NT2/D1 (cell line): ENCODE measurements around the gene ZFAND2B.
A peak's percentile ranks its signal among the peaks of the same experiment; 100 is the strongest.

Experiments
- DNase-seq: peaks from one replicate; pipeline ENCODE4 v3.0.0-alpha.2; 2011; ENCODE audit warnings: low read depth, low spot score
- H3K27me3 ChIP-seq: 2 replicates; pipeline ENCODE4 v1.6.0; 2011; ENCODE audit warnings: mild to moderate bottlenecking; ENCODE audit not compliant: insufficient read length, insufficient read depth
- H3K36me3 ChIP-seq: 2 replicates; pipeline ENCODE4 v1.6.1; 2011; ENCODE audit warnings: mild to moderate bottlenecking, low read length, mixed read lengths; ENCODE audit not compliant: insufficient read depth, insufficient read length
- H3K4me1 ChIP-seq: 2 replicates; pipeline ENCODE4 v1.5.1; 2011; ENCODE audit not compliant: insufficient read depth, insufficient read length
- H3K4me3 ChIP-seq: 2 replicates; pipeline ENCODE4 v1.5.1; 2011; ENCODE audit warnings: low read depth; ENCODE audit not compliant: insufficient read length
- H3K9ac ChIP-seq: 2 replicates; pipeline ENCODE4 v1.6.0; 2011; ENCODE audit warnings: low read depth; ENCODE audit not compliant: insufficient read length
- H3K9me3 ChIP-seq: 2 replicates; pipeline ENCODE4 v1.5.1; 2011; ENCODE audit warnings: mild to moderate bottlenecking, low read length; ENCODE audit not compliant: insufficient read depth
- SUZ12 ChIP-seq: IDR thresholded peaks from 2 replicates; pipeline ENCODE4 v1.6.1; 2011; ENCODE audit not compliant: insufficient read length, insufficient read depth; ENCODE audit errors: extremely low read depth
- YY1 ChIP-seq: IDR thresholded peaks from 2 replicates; pipeline ENCODE4 v1.6.1; 2011; ENCODE audit not compliant: insufficient read length, insufficient read depth
- ZNF274 ChIP-seq: IDR thresholded peaks from 2 replicates; pipeline ENCODE4 v1.6.1; 2011; ENCODE audit warnings: mild to moderate bottlenecking, low read depth, low read length

Gene ZFAND2B

GRCh38 chr2:219216535-219216915 is 9.9 kb downstream of the ZFAND2B start:
- Histone ChIP-seq H3K4me3 (no peak overlapping the region), H3K36me3 (peaks cover 76% of the 10 kb centered on the region), H3K27me3 (no peaks in the 10 kb centered on the region), H3K9me3 (no peaks in the 10 kb centered on the region), H3K9ac (peak overlapping the region; percentile 36), H3K4me1 (peaks cover 10% of the 10 kb centered on the region)
- DNase-seq, result no peak
- TF ChIP-seq YY1 (no peak), ZNF274 (no peak), SUZ12 (no peak)

GRCh38 chr2:219218217-219218731 is 11.7 kb downstream of the ZFAND2B start:
- no peak for DNase-seq
- Histone ChIP-seq H3K4me1 (peaks cover 10% of the 10 kb centered on the region), H3K9me3 (no peaks in the 10 kb centered on the region), H3K9ac (peak overlapping the region; percentile 88), H3K4me3 (peak overlapping the region; percentile 70), H3K36me3 (peaks cover 78% of the 10 kb centered on the region), H3K27me3 (no peaks in the 10 kb centered on the region)
- TF ChIP-seq ZNF274 (no peak), SUZ12 (no peak), YY1 (no peak)

- no peaks in the 10 kb centered on the region for H3K27me3 ChIP-seq
- peaks cover 78% of the 10 kb centered on the region for H3K36me3 ChIP-seq
- peaks cover 10% of the 10 kb centered on the region for H3K4me1 ChIP-seq
- peak within 1 kb of the TSS; percentile 88 for H3K9ac ChIP-seq
- no peaks in the 10 kb centered on the region for H3K9me3 ChIP-seq
- DNase-seq, result peak; percentile 81
- no peak for TF ChIP-seq YY1
- no peak for TF ChIP-seq ZNF274
- no peak for TF ChIP-seq SUZ12
- peak within 1 kb of the TSS; percentile 70 for H3K4me3 ChIP-seq
These were observed 12.4 kb downstream of the ZFAND2B start, which contains the start of gene ABCB6 for GRCh38 chr2:219218732-219219701. Gene ABCB6 (minus strand): TSS chr2:219218958. CDS start chr2:219218673, 285 bp downstream.

- H3K4me1 ChIP-seq, result peaks cover 10% of the 10 kb centered on the region
- no peak for TF ChIP-seq ZNF274
- TF ChIP-seq SUZ12, result no peak
- no peak for TF ChIP-seq YY1
- no peak overlapping the region for H3K9ac ChIP-seq
- H3K27me3 ChIP-seq, result no peaks in the 10 kb centered on the region
- DNase-seq, result no peak
- peaks cover 78% of the 10 kb centered on the region for H3K36me3 ChIP-seq
- H3K9me3 ChIP-seq, result no peaks in the 10 kb centered on the region
- H3K4me3 ChIP-seq, result no peak overlapping the region
These were observed 13.4 kb downstream of the ZFAND2B start for GRCh38 chr2:219219784-219220532.

GRCh38 chr2:219220652-219221402 is 14.2 kb downstream of the ZFAND2B start:
- Histone ChIP-seq H3K27me3 (no peaks in the 10 kb centered on the region), H3K4me1 (peaks cover 10% of the 10 kb centered on the region), H3K9ac (no peak overlapping the region), H3K9me3 (no peaks in the 10 kb centered on the region), H3K36me3 (peaks cover 78% of the 10 kb centered on the region), H3K4me3 (no peak overlapping the region)
- no peak for TF ChIP-seq ZNF274
- no peak for TF ChIP-seq YY1
- TF ChIP-seq SUZ12, result no peak
- DNase-seq, result no peak

- Histone ChIP-seq H3K4me1 (peaks cover 2% of the 10 kb centered on the region), H3K9ac (no peak overlapping the region), H3K27me3 (no peaks in the 10 kb centered on the region), H3K36me3 (peaks cover 78% of the 10 kb centered on the region), H3K4me3 (no peak overlapping the region), H3K9me3 (no peaks in the 10 kb centered on the region)
- no peak for TF ChIP-seq YY1
- TF ChIP-seq SUZ12, result no peak
- no peak for TF ChIP-seq ZNF274
- DNase-seq, result no peak
These were observed 15.5 kb downstream of the ZFAND2B start for GRCh38 chr2:219221957-219222518.
